Right lobe of liver (tissue), 4 donors: ENCODE measurements around the gene WTAP.

Experiments
- CTCF ChIP-seq, 4 donors: fragments of 200-600 bp in 3 of 4; fragments of 450-650 bp in 1 of 4; IDR thresholded peaks; one replicate each; pipeline versions ENCODE4 v1.5.1 to v1.8.0; 2016 to 2022; ENCODE audit warnings: antibody characterized with exemption in 4 of 4, mild to moderate bottlenecking in 2 of 4
- POLR2A ChIP-seq: fragments of 450-650 bp; IDR thresholded peaks from one replicate; pipeline ENCODE4 v1.6.1; 2017; ENCODE audit warnings: antibody characterized with exemption, mild to moderate bottlenecking
- donor health status: DM: no; HTN: no; CAD: no.
- donor health status: DM: no; HTN: no; CAD: no.
- donor health status: DM: no; HTN: yes; CAD: no.

GRCh38 chr6:159677506-159678165, 49.7 kb upstream of the WTAP start:
- no peak for TF ChIP-seq CTCF (IDR thresholded peaks at IDR 0.05)
- no peak for TF ChIP-seq POLR2A
